Fibroblast of lung (primary cell): ENCODE results near the gene STIM1.

ENCODE experiments used
- EZH2 ChIP-seq: IDR thresholded peaks from 2 replicates; pipeline ENCODE4 v1.5.1; 2012; ENCODE audit warnings: low read length, control low read depth, mild to moderate bottlenecking; ENCODE audit errors: missing control alignments
- TF ChIP-seq, protein P1 (sequence below), 2 donors: IDR thresholded peaks in 1 of 2; conservative IDR thresholded peaks in 1 of 2; 1 replicate in 1 of 2; 2 replicates in 1 of 2; pipeline ENCODE4 v1.5.1; 2011 to 2012; ENCODE audit warnings: low read length in 2 of 2, control low read depth in 1 of 2, inconsistent platforms in 1 of 2, low read depth in 1 of 2, mild to moderate bottlenecking in 1 of 2

DNA sequence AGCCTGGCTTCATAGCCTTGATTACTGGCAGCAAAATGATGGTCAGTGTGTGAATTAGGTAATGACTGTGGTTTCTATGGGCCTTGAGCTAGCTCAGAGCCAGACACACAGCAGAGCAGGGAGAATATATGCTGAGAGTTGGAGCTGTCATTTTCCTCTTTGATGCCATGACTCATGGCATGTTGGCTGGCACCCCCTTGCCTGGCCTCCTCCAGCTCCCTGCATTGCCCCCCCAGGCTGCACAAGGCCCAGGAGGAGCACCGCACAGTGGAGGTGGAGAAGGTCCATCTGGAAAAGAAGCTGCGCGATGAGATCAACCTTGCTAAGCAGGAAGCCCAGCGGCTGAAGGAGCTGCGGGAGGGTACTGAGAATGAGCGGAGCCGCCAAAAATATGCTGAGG is 218.8 kb downstream of the STIM1 start:
- TF ChIP-seq, protein P1, sequence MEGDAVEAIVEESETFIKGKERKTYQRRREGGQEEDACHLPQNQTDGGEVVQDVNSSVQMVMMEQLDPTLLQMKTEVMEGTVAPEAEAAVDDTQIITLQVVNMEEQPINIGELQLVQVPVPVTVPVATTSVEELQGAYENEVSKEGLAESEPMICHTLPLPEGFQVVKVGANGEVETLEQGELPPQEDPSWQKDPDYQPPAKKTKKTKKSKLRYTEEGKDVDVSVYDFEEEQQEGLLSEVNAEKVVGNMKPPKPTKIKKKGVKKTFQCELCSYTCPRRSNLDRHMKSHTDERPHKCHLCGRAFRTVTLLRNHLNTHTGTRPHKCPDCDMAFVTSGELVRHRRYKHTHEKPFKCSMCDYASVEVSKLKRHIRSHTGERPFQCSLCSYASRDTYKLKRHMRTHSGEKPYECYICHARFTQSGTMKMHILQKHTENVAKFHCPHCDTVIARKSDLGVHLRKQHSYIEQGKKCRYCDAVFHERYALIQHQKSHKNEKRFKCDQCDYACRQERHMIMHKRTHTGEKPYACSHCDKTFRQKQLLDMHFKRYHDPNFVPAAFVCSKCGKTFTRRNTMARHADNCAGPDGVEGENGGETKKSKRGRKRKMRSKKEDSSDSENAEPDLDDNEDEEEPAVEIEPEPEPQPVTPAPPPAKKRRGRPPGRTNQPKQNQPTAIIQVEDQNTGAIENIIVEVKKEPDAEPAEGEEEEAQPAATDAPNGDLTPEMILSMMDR (conservative IDR thresholded peaks at IDR 0.05 in 1 of 2, IDR thresholded peaks at IDR 0.05 in 1 of 2; ENCODE audit: low read depth in 1 of 2, low read length in 2 of 2): no peak
- no peak for TF ChIP-seq EZH2
